ENCODE results near the gene NAP1L1.

NAP1L1 gene

DNA sequence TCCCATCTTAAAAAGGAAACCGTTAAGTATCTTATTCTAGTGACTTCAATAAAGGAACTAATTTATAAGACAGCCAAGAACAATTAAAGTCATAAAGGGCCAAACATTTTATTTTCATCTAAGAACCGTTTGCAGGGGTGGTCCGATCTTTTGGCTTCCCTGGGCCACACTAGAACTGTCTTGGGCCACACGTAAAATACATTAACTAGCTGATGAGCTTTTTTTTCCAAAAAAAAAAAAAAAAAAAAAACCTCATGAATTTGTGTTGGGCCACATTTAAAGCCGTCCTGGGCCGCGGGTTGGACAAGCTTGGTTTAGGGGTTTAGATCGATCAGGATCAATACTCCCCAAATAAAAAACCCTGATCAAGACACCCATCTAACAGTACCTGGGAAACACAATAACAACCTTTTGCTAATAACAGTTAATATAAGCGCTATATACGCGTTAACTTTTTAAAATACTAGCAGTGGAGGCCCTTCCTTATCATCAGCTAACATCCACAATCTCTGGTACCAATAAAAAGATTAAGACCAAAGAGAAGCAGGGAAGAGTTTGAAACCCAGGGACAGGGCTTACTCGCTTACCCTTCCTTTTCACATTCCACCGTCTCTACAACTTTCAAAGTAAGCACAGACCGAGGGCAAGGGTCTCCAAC, 1.1 kb downstream of the NAP1L1 start:
- no peak for DNase-seq (ENCODE audit: low spot score)

DNA sequence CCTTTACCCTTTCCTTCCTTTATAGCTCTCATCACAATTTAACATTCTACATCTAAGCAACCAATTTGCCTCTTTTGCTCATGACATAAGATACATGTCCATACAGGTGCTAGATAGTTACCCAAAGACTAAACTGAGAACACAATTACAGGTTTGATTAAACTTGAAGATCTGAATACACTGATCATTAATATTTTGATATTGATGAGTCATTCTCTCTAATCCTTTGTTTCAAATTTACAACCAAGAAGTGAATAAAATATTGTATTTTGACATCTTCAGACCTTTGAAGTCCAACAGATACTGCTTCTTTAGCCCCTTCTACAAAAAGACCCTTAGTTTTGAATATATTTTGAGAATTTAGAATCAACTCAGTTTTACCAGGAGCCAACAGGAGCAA, 2.6 kb downstream of the NAP1L1 start:
- no peak for DNase-seq (ENCODE audit: low spot score)

DNA sequence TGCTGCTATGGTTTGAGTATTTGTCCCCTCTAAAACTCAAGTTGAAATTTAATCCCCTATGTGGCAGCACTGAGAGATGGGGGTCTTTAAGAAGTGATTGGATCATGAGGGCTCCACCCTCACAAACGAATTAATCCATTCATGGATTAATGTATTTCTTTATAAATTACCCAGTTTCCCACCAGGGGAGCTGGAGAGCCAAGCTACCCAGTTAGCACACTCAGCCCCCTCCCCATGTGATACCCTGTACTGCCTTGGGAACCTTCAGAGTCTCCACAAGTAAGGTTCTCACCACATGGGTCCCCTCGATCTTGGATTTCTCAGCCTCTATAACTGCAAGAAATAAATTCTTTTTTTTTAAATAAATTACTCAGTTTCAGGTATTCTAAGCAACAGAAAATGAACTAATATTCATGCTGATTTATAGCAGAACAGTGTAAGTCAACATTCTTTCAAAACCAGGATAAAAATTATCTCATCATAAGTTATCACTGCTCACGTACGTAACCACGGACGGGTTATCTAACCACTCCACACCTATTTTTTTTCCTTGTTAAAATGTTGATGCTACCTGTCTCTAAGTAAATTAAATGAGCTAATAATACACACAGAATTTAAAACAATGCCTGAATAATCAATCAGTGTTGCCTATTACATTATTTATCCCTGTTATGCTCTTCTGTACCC, 3.6 kb downstream of the NAP1L1 start:
- no peak for DNase-seq (ENCODE audit: low spot score)

DNA sequence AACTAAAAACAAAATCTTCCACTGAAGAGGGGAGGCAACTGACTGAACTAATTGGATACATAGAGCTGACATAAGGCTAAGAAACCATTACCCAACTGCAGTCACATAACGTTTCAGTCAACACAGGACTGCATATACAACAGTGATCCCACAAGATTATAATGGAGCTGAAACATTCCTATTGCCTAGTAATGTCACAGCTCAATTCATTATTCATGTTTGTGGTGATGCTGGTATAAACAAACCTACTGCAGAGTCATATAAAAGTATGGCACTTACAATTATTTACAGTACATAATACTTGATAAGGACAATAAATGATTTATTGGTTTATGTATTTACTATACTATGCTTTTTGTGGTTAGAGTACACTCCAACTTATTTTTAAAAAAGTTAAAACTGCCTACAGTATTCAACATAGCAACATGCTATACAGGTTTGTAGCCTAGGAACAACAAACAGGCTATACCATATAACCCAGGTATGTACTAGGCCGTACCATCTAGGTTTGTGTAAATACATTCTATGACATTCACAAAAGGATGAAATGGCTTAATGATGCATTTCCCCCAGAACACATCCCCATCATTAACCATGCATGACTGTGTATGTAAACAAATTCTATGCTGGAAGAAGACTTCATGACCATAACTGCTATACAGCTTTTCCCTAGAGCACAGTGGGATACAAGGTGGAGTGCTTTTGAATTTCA, 4.3 kb downstream of the NAP1L1 start:
- no peak for DNase-seq (ENCODE audit: low spot score)

DNA sequence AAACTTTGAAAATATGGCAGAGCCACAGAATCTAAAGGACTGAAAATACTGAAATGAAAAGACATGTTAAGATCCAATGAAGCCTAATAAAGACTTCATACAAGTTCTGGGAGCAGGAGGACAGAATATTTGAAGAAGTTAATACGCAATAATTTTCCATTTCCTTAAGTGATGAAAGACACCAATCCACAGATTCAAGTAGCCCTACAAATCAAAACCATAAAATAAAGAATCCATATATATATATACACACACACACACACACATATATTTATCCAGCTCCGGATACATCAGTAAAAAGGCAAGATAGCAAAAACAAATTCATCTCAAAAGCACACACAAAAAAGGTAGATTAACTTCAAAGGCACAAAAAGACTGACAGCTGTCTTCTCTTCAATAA, 5.7 kb downstream of the NAP1L1 start:
- no peak for DNase-seq (ENCODE audit: low spot score)

DNA sequence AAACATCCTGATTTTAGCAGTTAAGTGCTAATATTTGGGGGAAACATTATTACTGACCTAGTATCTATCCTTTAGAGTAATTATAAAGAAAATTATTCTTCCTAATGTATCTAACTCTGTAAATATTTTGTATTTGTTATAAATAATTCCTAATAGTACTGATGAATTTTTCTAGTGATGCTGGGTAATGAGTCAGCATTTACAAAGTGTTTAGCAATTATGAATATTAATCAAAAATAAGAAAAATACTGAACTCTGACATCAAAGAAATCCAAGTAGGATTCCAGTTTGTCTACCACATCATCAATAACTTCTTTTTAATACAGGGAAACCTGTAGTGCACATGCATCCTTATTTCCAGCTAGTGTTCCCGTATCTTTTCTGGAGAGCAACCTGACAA, 9.0 kb downstream of the NAP1L1 start:
- no peak for DNase-seq (ENCODE audit: low spot score)

DNA sequence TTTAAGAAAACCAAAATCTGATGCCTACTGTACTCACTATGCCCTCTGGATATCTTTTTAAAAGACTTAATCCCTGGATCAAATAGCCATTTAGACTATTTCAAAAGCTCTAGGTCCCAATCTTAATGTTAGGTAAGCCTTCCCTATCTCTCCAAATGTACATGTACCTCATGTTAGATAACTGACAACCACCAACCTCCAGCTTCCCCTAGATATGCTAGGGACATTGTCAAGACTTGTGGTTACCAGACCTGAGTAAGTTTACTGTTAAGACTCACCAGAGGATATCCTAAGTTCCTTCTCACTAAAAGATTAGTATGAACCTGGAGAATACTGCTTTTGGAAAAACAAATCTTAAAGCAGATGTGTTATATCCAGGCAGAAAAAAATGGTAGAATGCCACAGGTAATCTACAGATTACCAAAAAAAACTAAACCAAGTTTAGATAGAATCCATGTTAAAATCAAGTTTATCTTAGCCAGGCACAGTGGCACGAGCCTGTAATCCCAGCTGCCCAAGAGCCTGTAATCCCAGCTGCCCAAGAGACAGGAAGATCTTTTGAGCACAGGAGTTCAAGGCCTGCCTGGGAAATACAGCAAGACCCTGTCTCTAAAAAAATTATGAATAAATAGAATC, 9.7 kb downstream of the NAP1L1 start:
- no peak for DNase-seq (ENCODE audit: low spot score)

DNA sequence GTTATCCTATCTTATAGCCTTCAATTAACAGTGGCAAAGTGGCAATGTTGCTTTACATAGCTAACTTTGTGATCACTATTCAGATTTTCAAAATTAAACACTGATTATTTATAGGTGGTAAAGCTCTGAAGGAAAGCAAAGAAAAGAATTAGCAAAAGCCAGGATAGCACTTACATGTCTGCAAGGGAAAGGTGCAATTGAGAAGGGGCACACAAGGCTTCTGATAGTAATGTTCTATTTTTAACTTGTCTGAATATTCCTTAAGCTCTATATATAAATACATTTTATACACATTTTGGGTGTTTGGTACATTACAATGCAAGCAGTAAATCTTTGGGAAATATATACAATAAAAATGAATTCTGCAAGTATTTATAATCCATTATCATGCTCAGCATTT, 10.9 kb downstream of the NAP1L1 start:
- no peak for DNase-seq (ENCODE audit: low spot score)

DNA sequence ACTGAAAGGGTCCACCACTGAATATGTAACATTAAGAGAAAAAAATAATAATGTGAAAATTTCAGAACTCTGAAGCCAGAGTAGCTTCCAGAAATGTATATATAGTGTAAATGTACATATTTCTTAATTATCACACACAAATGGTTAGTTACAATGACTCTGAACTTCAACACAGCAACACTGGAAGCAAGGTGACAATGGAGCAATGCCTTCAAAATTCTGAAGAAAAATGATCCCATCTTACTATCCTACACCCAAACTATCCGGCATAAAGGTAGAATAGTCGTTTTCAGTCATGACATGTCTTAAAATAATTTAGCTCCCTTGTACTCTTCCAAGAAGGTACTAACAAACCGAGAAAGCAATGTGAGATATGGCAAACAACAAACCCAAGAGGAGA, 11.9 kb downstream of the NAP1L1 start:
- DNase-seq (ENCODE audit: low spot score), result no peak

DNA sequence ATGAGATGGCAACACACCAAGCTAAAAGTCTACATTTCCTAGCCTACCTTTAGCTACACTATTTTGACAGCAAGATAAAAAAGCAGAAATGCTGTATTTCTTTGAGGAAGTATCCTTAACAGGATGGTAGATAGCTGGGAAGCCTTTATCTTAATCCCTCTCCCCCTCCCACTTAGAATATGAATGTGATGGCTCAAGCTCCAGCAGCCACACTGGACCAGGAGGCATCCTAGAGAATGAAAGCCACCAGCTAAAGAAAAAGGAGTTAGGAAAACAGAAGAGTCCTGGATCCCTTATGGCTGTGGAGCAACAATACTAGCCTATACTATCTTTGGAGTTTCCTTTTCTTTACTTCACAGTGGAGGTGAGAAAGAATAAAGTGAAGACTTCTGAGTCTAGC, 15.1 kb downstream of the NAP1L1 start:
- no peak for DNase-seq (ENCODE audit: low spot score)

DNA sequence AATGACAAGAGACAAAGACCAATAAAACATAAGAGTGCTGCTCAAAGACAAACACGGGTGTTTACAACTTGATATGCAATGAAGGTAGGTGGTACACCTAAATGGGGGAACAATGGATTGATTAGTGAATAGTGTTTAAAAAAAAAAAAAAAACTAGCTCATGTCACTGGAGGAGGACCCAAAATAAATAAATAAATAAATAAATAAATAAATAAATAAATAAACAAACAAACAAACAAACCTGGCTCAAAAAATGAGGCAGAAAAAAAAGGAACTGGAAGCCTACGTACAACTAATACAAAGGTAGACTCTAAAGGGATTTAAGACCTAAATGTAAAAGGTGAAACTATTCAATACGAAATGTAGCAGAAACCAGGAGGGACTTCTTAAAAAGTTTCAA, 18.6 kb downstream of the NAP1L1 start:
- DNase-seq (ENCODE audit: low spot score), result no peak

DNA sequence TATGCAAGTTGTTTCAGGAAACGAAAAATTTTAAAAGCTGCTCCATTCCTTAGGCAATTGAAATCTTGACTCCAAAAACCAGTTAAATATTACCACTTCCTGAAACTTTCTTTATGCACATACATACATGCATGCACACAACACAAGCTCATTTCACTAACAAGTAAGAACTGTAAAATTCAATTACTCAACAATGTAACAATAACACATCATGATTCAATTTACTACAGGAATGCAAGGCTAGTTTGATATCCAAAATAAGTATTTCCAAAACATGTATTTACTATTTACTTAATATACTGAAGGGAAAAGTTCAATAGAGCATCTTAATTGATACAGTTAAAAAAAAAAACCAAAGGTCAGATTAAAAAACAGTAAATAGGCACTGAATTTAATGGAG, 19.6 kb downstream of the NAP1L1 start:
- no peak for DNase-seq (ENCODE audit: low spot score)

DNA sequence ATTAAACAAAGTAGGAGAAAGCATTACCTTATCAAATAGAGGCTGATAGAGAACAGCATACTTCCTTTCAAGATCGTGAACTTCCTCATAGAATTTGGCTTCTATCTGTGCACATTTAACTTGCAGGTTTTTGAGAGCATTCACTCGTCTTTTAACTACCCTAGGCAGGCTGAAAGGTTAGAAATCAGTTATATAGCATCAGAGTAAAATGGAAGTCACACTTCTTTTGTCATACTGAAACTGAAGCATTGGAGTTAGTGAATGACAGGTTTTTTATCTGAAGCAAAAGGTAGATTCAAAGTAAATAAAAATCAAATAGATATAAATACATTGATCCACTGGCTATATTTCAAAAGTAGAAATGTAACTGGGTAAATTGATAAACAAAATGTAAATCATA, 24.4 kb downstream of the NAP1L1 start:
- DNase-seq (ENCODE audit: low spot score), result no peak

DNA sequence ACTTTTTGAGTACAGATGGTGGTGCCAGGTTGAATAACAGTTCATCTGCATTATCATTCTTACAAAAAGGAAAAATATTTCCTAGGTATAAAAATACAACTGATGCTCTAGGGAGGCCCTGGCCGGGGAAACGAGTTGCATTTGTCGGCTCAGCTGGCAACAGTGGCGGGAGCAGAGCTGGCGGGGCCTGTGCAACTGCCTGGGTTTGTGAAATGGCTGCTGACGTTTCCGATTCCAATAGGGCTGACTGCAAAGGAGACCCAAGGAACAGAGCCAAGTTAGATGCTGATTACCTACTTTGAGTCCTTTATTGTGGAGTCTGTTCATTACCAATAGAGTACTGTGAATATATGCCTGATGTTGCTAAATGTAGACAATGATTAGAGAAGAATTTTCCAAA, 27.2 kb downstream of the NAP1L1 start:
- no peak for DNase-seq (ENCODE audit: low spot score)

DNA sequence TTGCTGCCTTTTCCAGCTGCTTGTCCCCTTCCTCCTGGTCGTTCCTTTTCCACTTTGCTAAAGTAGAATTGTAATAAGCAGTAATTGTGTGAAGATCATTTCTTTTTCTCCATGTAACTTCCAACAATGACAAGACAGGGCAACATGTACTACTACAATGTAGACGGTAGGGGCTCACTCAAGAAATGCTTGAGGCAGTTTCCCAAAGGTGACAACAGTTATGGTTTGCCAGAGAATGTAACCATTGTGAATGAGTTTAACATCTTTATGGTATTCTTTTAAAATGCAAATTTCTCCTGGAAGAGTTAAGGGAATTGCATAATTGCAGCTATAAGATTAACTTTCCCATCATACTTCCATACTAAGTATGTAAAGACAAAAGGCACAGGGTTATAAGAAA, 29.1 kb downstream of the NAP1L1 start:
- DNase-seq (ENCODE audit: low spot score), result no peak

DNA sequence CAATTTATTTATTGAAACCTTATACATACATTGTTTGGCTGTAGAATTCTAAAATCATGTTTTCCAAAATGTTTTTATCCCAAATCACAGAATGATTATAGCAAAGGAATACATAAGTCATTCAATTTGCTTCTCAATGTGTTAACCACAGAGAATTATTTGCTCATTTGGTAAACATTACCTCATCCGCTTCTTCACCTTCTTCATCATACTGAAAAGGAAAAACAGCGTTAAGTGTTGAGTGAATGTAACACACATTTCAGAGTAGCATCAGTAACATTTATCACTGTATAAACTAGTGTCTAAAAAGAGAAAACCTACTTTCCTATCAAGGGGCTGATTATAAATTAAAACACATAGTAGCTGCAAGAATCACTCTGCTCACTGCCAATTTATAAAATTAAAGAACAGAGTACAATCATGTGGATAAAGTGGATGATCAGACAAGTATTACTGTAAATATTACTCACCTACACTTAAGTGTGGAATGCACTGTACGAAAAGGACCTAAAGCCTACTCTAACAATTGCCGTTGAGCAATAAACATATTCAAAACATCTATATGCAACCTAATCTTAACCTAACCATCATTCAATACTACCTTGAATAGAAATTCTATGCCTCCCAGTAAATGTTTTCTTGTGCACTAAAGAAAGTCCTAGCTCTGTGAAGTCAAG, 34.8 kb downstream of the NAP1L1 start:
- DNase-seq (ENCODE audit: low spot score), result no peak

DNA sequence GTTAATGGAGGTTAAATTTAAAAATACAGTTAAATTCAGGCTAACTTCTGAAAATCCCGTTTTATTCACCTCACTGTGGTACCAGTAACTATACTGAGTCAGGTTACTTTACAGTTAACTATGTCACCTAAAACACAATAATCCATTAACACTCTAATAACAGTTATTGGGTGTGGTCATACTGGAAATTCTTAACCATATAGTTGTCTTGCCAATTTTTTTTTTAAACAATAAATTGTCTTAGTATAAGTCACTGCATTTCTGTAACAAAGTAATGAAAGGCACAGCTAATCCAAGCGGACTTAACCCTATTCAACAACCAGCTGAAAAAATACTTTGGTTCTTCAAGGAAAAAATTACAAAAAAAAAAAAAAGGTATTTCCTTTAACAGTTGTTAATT, 36.7 kb downstream of the NAP1L1 start:
- no peak for DNase-seq (ENCODE audit: low spot score)

DNA sequence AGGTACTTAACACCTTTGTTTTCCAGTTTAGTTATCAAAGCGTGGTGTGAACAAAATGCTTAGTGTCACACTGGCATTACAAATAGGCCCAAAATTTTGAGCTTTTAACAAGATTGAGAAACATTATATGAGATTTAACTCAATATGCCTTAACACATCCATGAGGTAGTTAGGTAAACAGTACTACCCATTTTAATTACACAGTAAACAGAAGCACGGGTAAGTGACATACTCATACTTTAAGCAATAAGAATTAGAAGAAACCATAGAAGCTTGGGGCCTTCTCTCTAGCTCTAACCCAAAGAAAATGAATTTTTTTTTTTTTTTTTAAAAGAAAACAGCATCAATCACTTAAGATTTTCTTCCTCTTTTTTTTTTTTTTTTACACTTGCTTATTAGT, 37.4 kb downstream of the NAP1L1 start:
- no peak for DNase-seq (ENCODE audit: low spot score)

DNA sequence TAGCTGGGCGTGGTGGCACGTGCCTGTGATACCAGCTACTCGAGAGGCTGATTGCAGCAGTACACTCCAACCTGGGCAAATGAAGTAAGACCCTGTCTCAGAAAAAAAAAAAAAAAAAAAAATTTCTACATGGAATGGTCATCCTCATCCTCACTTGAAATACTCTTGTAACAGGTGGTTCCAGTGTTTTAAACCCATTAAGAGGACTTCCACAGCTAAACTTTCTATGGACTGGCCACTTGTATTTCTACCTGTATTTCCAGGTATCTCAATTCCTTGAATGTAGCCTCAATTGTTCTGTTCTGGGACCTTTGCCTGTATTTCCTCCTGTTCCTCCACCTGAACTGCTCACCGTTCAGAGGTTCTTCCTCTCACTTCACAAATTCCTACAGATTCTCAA, 41.1 kb downstream of the NAP1L1 start:
- DNase-seq (ENCODE audit: low spot score), result no peak

DNA sequence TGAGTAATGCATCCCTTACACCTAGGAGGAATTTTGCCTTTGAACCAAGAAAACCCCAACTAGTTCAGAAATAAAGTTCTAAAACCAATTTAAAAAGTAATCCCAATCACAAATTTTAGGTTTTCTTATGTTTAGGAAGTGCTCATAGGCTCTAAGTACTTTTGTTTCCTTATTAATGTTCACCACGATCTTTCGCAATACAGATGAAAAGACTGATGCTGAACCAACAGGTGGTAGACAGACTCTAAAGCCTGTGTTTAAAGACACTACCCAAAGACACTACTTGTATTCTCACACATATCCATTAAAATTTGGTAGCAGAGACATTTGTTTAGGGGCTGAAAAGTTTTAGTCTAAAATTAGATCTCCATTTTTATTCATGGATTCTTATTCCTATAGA, 42.3 kb downstream of the NAP1L1 start:
- DNase-seq (ENCODE audit: low spot score), result no peak

DNA sequence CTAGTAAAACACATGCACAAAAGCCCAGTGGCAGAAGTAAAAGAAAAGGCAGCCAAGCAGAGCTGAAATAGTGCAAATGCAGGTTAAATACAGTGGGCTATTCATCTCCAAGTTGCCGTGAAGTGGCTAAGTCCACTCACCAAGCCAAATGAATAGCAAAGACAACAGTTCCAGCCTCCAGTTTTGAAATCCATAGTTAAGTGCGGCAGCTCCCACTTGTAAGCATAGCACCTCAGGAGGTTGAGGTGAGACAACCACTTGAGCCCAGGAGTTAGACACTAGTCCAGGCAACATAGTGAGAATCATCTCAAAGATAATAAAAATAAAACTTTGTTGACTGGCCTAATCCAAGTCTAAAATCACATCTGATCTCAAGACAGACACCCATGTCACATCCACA, 43.1 kb downstream of the NAP1L1 start:
- DNase-seq (ENCODE audit: low spot score), result no peak

DNA sequence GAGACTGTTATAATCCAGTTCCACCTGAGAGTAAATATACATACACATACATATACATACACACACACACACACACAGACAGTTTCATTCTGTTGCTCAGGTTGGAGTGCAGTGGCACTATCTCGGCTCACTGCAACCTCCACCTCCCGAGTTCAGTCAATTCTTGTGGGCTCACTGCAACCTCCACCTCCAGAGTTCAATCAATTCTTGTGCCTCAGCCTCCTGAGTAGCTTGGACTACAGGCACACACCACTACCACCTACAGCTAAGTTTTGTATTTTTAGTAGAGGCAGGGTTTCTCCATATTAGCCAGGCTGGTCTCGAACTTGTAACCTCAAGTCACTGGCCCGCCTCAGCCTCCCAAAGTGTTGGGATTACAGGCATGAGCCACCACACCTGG, 44.0 kb downstream of the NAP1L1 start:
- DNase-seq (ENCODE audit: low spot score), result no peak

DNA sequence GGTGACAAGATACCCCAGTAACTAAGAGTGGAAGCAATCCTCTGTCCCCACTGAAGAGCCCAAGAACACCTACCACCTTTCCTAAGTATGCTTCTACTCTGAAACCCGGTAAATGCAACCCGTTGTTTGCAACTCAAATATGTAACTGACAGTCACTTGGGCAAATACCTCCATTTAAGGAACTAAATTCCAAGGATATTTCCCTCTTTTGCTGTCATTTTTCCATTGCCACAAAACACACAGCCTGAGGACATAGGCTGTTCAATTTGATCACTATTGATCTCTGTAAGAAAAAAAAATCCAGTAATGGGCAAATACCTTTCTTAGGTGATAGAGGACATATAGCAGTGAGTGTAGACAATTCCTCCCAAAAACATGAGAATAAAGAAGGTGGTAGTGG, 46.3 kb downstream of the NAP1L1 start:
- DNase-seq (ENCODE audit: low spot score), result no peak

Measured in pons (tissue), 1 donor.